ENCODE measurements around the gene NADK2.

GRCh38 chr5:36236801-36237200, 4.9 kb downstream of the NADK2 start:
- no peak for TF ChIP-seq POLR2A (IDR thresholded peaks at IDR 0.05)
- TF ChIP-seq, protein P1, sequence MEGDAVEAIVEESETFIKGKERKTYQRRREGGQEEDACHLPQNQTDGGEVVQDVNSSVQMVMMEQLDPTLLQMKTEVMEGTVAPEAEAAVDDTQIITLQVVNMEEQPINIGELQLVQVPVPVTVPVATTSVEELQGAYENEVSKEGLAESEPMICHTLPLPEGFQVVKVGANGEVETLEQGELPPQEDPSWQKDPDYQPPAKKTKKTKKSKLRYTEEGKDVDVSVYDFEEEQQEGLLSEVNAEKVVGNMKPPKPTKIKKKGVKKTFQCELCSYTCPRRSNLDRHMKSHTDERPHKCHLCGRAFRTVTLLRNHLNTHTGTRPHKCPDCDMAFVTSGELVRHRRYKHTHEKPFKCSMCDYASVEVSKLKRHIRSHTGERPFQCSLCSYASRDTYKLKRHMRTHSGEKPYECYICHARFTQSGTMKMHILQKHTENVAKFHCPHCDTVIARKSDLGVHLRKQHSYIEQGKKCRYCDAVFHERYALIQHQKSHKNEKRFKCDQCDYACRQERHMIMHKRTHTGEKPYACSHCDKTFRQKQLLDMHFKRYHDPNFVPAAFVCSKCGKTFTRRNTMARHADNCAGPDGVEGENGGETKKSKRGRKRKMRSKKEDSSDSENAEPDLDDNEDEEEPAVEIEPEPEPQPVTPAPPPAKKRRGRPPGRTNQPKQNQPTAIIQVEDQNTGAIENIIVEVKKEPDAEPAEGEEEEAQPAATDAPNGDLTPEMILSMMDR (IDR thresholded peaks at IDR 0.05 in 4 of 5, conservative IDR thresholded peaks at IDR 0.05 in 1 of 5) = no peak

Measured in gastrocnemius medialis (tissue), 4 donors.